ENCODE data around the gene ATPAF2. TPM values are rescaled to one million over a fixed set of nuclear protein-coding genes. Genes with fewer than 3 reads are reported as not detected.

The ATPAF2 gene
- total RNA-seq, 1 donor from 2014 or later = 18.4 TPM

DNA sequence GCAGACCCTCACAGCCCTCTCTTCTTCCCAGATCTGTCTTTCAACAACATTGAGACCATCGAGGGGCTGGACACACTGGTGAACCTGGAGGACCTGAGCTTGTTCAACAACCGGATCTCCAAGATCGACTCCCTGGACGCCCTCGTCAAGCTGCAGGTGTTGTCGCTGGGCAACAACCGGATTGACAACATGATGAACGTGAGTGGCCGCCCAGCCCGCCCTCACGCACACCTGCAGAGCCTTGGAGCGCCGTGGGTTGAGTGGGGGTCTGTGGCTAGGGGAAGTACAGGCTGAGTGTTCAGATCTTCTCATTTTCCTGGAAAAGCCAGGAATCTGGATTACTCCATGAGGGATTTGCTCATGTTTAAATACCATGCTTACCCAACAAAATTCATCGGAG is 51.1 kb downstream of the ATPAF2 start:
- peaks cover 10% of the 10 kb centered on the region for H3K4me1 Mint-ChIP-seq (ENCODE audit: low read depth)
- TF ChIP-seq, protein P1, sequence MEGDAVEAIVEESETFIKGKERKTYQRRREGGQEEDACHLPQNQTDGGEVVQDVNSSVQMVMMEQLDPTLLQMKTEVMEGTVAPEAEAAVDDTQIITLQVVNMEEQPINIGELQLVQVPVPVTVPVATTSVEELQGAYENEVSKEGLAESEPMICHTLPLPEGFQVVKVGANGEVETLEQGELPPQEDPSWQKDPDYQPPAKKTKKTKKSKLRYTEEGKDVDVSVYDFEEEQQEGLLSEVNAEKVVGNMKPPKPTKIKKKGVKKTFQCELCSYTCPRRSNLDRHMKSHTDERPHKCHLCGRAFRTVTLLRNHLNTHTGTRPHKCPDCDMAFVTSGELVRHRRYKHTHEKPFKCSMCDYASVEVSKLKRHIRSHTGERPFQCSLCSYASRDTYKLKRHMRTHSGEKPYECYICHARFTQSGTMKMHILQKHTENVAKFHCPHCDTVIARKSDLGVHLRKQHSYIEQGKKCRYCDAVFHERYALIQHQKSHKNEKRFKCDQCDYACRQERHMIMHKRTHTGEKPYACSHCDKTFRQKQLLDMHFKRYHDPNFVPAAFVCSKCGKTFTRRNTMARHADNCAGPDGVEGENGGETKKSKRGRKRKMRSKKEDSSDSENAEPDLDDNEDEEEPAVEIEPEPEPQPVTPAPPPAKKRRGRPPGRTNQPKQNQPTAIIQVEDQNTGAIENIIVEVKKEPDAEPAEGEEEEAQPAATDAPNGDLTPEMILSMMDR (IDR thresholded peaks at IDR 0.05) = no peak
- no peak overlapping the region for H3K27ac Mint-ChIP-seq (ENCODE audit: unreplicated experiment)
- no peak for DNase-seq (ENCODE audit: low spot score)
- H3K36me3 Mint-ChIP-seq (ENCODE audit: low read depth) = no peaks in the 10 kb centered on the region
- no peaks in the 10 kb centered on the region for H3K9me3 Mint-ChIP-seq (ENCODE audit: low read depth)
- no peaks in the 10 kb centered on the region for H3K27me3 Mint-ChIP-seq (ENCODE audit: low read depth)
- H3K4me3 Mint-ChIP-seq (ENCODE audit: unreplicated experiment) = no peak overlapping the region

DNA sequence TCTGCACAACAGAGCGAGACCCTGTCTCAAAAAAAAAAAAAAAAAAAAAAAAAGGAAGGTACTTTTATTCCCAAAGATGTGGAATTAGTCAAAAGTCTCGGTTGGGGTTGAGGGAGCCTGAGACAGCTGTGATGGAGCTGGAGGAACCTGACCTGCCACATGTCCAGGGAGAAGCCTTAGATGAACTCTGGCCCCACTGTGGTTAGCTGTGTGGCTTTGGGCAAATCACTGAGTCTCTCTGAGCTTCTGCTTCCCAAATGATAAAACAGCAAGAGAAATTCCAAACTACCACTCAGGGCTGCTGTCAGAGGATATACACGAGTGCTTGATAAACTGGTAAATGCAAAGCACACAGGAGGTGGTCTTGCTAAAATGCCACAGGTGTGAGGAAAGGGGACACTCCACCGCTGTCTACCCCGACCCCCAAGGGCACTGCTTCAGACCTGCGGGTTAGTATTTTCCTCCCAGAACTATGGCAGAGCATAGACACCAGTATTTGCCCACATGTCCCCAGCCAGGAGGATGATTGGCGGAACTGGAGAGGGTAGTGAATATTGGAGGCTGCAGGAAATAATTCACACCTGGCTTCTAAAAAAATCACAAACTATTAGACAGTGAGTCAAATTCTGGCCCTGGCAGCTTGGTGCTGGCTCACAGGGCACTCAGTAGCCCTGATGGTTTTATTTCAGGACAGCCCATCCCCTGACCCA is 51.6 kb downstream of the ATPAF2 start:
- Mint-ChIP-seq H3K4me3 (ENCODE audit: unreplicated experiment) (no peak overlapping the region), H3K36me3 (ENCODE audit: low read depth) (no peaks in the 10 kb centered on the region), H3K27ac (ENCODE audit: unreplicated experiment) (no peak overlapping the region), H3K4me1 (ENCODE audit: low read depth) (peaks cover 10% of the 10 kb centered on the region), H3K9me3 (ENCODE audit: low read depth) (no peaks in the 10 kb centered on the region), H3K27me3 (ENCODE audit: low read depth) (no peaks in the 10 kb centered on the region)
- no peak for DNase-seq (ENCODE audit: low spot score)
- TF ChIP-seq, protein P1 (IDR thresholded peaks at IDR 0.05) = no peak

DNA sequence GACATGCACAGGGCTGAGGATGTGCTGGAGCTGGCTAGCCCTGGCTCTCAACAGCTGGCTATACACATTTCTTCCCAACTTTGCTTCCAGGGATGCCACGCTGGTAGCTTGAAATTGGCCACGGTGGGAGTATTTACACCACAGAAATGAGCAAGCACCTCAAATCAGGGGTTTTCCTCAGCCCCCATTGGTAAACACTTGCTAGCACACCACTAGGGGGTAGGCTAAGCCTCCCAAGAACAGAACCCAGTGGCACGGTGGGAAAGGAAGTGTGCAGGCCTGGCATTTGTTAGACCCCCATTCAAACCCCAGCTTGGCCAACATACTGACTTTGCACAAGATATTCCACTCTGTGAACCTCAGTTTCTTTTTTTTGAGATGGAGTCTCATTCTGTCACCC is 53.4 kb downstream of the ATPAF2 start:
- H3K9me3 Mint-ChIP-seq (ENCODE audit: low read depth) = no peaks in the 10 kb centered on the region
- no peaks in the 10 kb centered on the region for H3K36me3 Mint-ChIP-seq (ENCODE audit: low read depth)
- no peak overlapping the region for H3K4me3 Mint-ChIP-seq (ENCODE audit: unreplicated experiment)
- TF ChIP-seq, protein P1 (IDR thresholded peaks at IDR 0.05) = peak; percentile 46
- H3K27me3 Mint-ChIP-seq (ENCODE audit: low read depth) = no peaks in the 10 kb centered on the region
- H3K27ac Mint-ChIP-seq (ENCODE audit: unreplicated experiment) = no peak overlapping the region
- H3K4me1 Mint-ChIP-seq (ENCODE audit: low read depth) = peaks cover 6% of the 10 kb centered on the region
- no peak for DNase-seq (ENCODE audit: low spot score)

DNA sequence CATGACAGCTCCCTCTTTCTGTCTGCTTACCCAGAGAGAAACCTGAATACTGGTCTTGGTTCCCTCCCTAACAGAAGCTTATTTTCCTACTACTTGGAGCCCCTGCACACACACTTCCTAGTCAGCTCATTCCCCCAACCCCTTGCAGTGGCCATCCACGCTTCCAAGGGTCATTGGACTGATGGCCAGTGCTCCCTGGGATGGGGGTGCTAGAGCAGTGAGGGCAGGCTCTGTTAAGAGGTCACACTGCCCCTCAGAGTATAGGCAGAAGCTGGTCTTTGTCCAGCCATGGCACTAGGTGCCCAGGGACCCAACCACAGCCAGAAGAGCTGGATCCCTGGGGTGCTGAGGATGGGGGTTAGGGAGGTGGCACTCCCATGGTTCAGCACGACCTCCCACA is 53.8 kb downstream of the ATPAF2 start:
- DNase-seq (ENCODE audit: low spot score) = no peak
- Mint-ChIP-seq H3K27me3 (ENCODE audit: low read depth) (no peaks in the 10 kb centered on the region), H3K4me3 (ENCODE audit: unreplicated experiment) (no peak overlapping the region), H3K9me3 (ENCODE audit: low read depth) (no peaks in the 10 kb centered on the region), H3K36me3 (ENCODE audit: low read depth) (no peaks in the 10 kb centered on the region), H3K27ac (ENCODE audit: unreplicated experiment) (no peak overlapping the region), H3K4me1 (ENCODE audit: low read depth) (peaks cover 2% of the 10 kb centered on the region)
- TF ChIP-seq, protein P1 (IDR thresholded peaks at IDR 0.05) = no peak

DNA sequence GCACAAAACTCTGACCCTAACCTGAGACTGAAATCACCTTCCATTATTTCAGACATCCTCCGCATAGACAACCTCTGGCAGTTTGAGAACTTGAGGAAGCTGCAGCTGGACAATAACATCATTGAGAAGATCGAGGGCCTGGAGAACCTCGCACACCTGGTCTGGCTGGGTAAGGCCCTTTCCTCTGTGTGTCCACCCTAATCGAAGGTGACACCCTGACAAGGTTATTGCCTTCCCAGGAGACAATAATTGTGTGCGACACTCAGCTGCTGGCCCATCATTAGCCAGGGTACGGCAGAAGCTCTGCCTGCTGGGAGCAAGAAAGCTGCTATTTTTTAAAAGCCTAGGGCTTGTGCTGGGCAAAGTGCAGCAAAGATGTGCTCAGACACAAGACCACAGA is 55.2 kb downstream of the ATPAF2 start:
- Mint-ChIP-seq H3K9me3 (ENCODE audit: low read depth) (no peaks in the 10 kb centered on the region), H3K27me3 (ENCODE audit: low read depth) (no peaks in the 10 kb centered on the region), H3K4me1 (ENCODE audit: low read depth) (no peaks in the 10 kb centered on the region), H3K27ac (ENCODE audit: unreplicated experiment) (no peak overlapping the region), H3K36me3 (ENCODE audit: low read depth) (no peaks in the 10 kb centered on the region), H3K4me3 (ENCODE audit: unreplicated experiment) (no peak overlapping the region)
- TF ChIP-seq, protein P1 (IDR thresholded peaks at IDR 0.05) = no peak
- peak; percentile 47 for DNase-seq (ENCODE audit: low spot score)
